22Rv1 (cell line): ENCODE results near the gene UNC5B.

ENCODE experiments used
- H3K27ac ChIP-seq: fragments of 450-650 bp; 2 replicates; pipeline ENCODE4 v1.5.1; 2017
- ZFX ChIP-seq: fragments of 450-650 bp; IDR thresholded peaks from 2 replicates; pipeline ENCODE4 v1.6.1; 2017; ENCODE audit warnings: antibody characterized with exemption, borderline replicate concordance
- TF ChIP-seq, protein P1 (sequence below): fragments of 450-650 bp; IDR thresholded peaks from 2 replicates; pipeline ENCODE4 v1.5.1; 2017; ENCODE audit warnings: mild to moderate bottlenecking

The UNC5B gene

DNA sequence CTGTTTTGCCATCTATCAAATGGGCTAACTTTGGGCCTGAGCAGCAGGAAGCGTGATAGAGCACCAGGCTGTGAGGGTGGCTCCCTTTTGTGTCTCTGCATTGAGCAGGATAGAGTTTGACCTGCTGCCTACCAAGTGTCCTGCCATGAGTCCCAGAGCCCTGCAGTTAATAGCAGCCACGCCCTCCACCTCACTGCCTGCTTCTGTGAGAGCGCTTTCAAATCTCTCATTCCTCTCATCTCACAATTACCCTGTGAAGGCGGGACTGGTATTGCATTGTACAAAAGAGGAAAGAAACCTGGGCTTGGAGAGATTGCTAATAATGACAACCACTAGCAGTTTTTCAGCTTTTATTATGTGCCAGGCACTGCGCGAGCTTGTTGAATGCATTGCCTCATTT lies 39.9 kb downstream of the UNC5B start:
- TF ChIP-seq, protein P1, sequence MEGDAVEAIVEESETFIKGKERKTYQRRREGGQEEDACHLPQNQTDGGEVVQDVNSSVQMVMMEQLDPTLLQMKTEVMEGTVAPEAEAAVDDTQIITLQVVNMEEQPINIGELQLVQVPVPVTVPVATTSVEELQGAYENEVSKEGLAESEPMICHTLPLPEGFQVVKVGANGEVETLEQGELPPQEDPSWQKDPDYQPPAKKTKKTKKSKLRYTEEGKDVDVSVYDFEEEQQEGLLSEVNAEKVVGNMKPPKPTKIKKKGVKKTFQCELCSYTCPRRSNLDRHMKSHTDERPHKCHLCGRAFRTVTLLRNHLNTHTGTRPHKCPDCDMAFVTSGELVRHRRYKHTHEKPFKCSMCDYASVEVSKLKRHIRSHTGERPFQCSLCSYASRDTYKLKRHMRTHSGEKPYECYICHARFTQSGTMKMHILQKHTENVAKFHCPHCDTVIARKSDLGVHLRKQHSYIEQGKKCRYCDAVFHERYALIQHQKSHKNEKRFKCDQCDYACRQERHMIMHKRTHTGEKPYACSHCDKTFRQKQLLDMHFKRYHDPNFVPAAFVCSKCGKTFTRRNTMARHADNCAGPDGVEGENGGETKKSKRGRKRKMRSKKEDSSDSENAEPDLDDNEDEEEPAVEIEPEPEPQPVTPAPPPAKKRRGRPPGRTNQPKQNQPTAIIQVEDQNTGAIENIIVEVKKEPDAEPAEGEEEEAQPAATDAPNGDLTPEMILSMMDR, result no peak
- TF ChIP-seq ZFX, result no peak
- H3K27ac ChIP-seq, result no peak overlapping the region

DNA sequence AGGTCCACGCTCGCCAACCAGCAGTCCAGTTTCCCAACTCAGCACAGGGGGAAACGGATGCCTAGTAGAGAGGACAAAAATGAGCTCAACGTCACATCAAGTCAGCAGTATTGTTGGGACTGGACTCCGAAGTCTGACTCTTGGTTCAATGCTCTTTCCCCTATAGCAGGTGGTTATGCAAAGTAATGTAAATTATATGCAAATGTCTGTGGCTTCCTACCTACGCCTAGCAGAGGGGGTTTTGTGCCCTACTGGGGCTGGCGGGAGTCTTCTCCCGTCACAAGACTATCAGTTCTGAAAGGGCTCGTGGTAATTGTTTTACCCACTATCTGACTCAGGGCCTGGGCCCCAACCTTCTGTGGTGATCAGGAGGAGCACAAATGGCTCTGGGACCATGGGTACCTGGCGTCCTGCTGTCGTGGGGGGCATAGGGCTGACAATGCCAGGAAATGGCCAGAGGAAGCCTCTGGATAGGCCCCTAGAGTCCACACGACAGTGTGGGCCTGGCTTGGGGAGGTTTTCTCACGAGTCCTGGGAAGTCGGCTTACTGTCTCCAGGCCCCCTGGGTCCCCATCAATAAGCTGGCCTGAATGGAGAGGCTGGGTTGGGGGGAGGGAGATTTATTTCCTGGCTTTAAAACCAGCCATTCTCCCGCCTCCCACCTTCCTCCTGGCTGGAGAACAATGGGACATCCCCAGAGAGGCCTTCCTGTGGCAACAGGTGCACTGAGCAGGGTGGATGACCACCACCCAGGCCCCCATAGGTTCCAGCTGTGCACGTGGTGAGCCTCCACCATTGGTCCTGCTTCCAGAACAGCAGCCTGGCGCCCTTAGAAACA lies 41.8 kb downstream of the UNC5B start:
- H3K27ac ChIP-seq, result no peak overlapping the region
- TF ChIP-seq, protein P1, result no peak

DNA sequence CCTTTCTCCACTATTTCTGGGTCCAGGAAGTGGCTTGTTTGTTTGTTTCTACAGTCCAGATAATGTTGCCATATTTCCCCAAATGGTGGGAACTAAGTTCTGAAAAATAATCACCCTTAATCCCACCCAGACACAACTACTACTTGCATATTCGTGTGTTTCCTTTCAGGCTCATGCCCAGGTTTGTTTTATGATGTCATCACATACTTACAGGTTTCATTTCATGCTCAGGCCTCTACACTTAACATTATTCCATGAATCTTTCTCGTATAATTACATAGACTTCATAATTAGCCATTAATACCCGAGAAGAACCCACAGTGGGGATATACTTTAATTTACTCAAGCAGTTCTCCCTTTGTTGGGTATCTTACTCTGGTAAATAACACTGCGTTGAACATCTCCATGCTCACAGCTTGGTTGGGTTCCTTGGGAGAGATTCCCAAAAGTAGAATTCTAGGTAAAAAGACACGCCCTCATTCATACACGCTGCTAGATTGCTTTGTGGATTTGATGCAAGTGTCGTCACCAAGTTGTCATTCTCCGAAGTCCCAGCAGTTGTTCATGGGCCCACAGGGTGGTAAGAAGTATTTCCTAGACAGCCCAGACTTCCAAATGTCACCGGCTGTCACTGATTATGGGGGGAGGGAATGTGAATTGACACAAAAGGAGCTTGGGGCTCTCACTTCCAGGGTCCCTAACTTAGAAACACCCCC lies 42.6 kb downstream of the UNC5B start:
- TF ChIP-seq, protein P1, result no peak
- TF ChIP-seq ZFX, result no peak
- H3K27ac ChIP-seq, result no peak overlapping the region

DNA sequence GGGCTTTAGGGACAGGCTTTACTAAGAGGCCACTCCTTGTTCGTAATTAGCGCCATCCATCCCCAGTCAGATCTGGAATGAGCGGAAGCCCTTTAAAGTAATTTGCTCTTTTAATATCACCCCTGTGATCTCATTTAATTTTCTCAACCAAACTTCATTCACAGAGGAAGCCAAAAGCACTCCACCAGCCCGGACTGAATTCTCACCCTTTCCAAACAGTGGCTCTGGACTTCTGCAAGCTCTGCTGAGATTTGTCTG lies 43.1 kb downstream of the UNC5B start:
- TF ChIP-seq ZFX, result no peak
- TF ChIP-seq, protein P1, result no peak
- H3K27ac ChIP-seq, result no peak overlapping the region

DNA sequence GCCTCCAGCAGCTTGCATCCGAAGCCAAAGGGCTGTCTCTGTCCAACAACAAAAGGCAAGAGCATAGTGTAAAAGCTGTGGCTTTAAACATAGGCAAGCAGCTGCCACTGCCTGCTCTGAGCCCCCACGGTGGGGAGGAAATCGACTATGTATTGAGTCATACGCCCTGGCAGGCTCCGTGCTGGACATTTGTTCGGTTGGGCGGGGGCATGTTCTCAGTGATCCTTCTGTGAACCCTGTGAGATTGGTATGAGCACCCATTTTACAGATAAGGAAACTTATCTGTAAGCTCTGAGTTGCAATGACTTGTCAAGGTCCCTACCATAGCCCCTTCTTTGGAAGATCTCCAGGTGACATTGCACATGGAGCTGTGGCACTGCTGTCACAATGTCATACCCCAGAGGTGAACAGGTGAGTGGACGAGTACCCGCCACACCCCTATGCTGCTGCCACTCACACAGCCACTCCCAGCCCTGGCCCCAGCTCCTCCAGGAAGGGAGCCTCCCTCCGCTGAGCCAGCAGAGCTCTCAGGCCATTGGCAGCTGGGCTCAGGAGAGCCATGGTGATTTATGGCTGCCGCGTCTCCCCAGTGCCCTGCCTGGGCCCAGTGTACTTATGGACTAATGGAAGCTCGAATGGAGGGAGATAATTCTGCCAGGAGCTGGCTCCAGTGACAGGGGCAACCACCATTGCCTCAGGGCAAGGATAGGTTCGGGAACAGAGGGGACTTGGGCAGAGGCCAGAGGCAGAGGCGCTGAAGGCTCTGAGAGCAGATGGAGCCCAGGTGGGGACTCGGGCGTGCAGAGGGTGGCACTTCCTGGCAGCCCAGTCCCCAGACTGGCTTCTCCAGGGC lies 43.7 kb downstream of the UNC5B start:
- H3K27ac ChIP-seq, result no peak overlapping the region
- TF ChIP-seq, protein P1, result no peak

DNA sequence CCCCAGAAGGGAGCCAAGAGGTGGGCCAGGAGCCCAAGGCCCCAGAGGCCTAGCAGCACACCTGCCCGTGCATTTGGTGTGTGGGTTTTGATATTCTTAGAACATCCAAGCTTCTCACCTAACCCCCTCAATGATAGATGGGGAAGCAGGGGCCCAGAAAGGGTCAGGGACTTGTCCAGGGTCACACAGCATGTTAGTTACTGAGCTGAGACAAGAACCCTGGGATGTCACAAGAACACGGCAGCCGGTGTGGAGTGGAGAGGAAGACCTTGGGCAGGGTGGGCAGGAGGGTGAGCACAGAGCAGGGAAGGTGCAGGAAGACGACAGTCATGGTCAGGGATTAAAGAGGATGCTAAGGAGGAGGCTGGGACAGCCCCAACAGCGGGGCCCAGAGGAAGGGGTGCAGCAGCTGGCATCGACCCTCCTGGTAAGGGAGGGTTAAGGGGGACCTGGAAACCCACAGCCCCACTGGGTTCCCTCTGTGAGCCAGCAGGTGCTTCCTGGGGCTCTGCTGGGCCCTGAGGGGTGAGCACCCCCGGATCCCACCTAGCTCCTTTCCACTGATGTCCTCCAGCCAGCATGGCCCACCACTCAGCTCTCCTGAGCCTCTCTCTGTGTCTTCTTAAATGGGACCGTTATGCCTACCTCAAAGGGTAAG lies 44.4 kb downstream of the UNC5B start:
- H3K27ac ChIP-seq, result no peak overlapping the region
- no peak for TF ChIP-seq ZFX

DNA sequence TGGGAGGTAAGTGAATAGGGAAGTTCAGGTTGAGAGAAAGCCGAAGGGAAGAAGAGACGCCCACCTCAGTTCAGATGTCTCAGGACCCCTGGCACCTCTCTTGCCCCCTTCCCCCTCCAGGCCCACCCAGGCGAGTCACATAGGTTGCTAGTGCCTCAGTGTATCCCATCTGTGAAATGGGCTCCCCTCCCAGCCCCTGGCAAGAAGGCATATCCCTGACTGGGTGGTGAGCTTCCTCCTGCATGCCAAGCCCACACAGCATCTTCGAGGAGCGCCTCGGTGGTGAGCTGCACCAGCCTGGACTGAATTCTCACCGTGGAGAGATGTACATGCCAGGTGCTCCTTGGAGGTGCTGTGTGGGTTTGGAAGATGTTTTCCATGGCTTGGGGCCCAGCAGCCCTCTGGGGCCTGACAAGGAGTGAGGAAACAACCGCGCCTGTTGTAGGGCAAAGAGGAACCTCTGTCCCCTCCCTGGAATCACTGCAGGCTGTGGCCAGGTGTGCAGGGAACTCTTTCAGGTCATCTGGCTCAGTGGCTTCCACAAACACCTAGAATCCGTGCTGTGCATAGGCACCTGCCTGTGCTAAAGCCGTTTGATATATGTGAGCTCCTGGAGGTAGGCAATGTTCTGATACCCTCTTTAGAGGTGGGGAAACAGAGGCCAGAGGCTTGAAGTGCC lies 45.1 kb downstream of the UNC5B start:
- no peak overlapping the region for H3K27ac ChIP-seq
- TF ChIP-seq ZFX, result no peak
- TF ChIP-seq, protein P1, result no peak
